Liver (tissue), 9 donors: ENCODE measurements around the gene HNRNPUL2. TPM values are rescaled to one million over a fixed set of nuclear protein-coding genes. Genes with fewer than 3 reads are reported as not detected.

Experiments used
- DNase-seq: peaks from one replicate; pipeline ENCODE4 v3.0.0-alpha.2; 2017; ENCODE audit warnings: low spot score
- H3K27ac ChIP-seq, 2 donors: one replicate each; pipeline ENCODE4 v1.7.0; 2013; ENCODE audit warnings: inconsistent platforms in 2 of 2, low read length in 2 of 2, control low read depth in 1 of 2, low read depth in 1 of 2, mild to moderate bottlenecking in 1 of 2
- H3K27me3 ChIP-seq, 4 donors: one replicate each; pipeline versions ENCODE4 v1.6.1 to v1.7.0; 2013; ENCODE audit warnings: low read length in 3 of 4, inconsistent platforms in 1 of 4, mild to moderate bottlenecking in 1 of 4, moderate library complexity in 1 of 4; ENCODE audit not compliant: control insufficient read depth in 4 of 4, insufficient read depth in 4 of 4
- H3K36me3 ChIP-seq, 4 donors: one replicate each; pipeline versions ENCODE4 v1.6.1 to v1.7.0; 2013; ENCODE audit warnings: low read length in 3 of 4, mild to moderate bottlenecking in 3 of 4, low read depth in 1 of 4, moderate library complexity in 1 of 4; ENCODE audit not compliant: control insufficient read depth in 4 of 4, insufficient read depth in 3 of 4
- H3K4me1 ChIP-seq, 4 donors: one replicate each; pipeline versions ENCODE4 v1.6.1 to v1.7.0; 2013; ENCODE audit warnings: low read length in 3 of 4, mild to moderate bottlenecking in 3 of 4, moderate library complexity in 1 of 4; ENCODE audit not compliant: control insufficient read depth in 4 of 4, insufficient read depth in 4 of 4
- H3K4me3 ChIP-seq, 3 donors: one replicate each; pipeline versions ENCODE4 v1.6.1 to v1.7.0; 2013; ENCODE audit warnings: low read length in 3 of 3, control low read depth in 1 of 3, low read depth in 1 of 3, mild to moderate bottlenecking in 1 of 3
- H3K9ac ChIP-seq, 2 donors: one replicate each; pipeline ENCODE4 v1.7.0; 2013; ENCODE audit warnings: low read length in 2 of 2, mild to moderate bottlenecking in 2 of 2, moderate library complexity in 2 of 2, control low read depth in 1 of 2, low read depth in 1 of 2
- H3K9me3 ChIP-seq, 4 donors: one replicate each; pipeline versions ENCODE4 v1.6.1 to v1.7.0; 2013; ENCODE audit warnings: low read length in 3 of 4; ENCODE audit not compliant: control insufficient read depth in 4 of 4
- CTCF ChIP-seq: fragments of 150-350 bp; IDR thresholded peaks from 2 replicates; pipeline ENCODE4 v1.5.1; 2017; ENCODE audit warnings: improper control_type of control experiment, low read depth, low read length; ENCODE audit not compliant: missing input control
- EGR1 ChIP-seq, 2 donors: IDR thresholded peaks; 2 replicates each; pipeline ENCODE4 v1.6.1; 2016 to 2018; ENCODE audit warnings: antibody characterized with exemption in 2 of 2, low read depth in 2 of 2
- FOXA1 ChIP-seq: IDR thresholded peaks from 2 replicates; pipeline ENCODE4 v1.6.1; 2016; ENCODE audit warnings: antibody characterized with exemption
- FOXA2 ChIP-seq: IDR thresholded peaks from 2 replicates; pipeline ENCODE4 v1.6.1; 2016; ENCODE audit warnings: antibody characterized with exemption
- HNF4A ChIP-seq, 2 donors: conservative IDR thresholded peaks; 2 replicates each; pipeline ENCODE4 v1.6.1; 2016; ENCODE audit warnings: antibody characterized with exemption in 2 of 2, mild to moderate bottlenecking in 2 of 2
- JUND ChIP-seq, 2 donors: IDR thresholded peaks; 2 replicates each; pipeline ENCODE4 v1.6.1; 2016; ENCODE audit warnings: antibody characterized with exemption in 2 of 2
- RAD21 ChIP-seq, 2 donors: IDR thresholded peaks; 2 replicates each; pipeline ENCODE4 v1.6.1; 2016; ENCODE audit warnings: antibody characterized with exemption in 2 of 2, mild to moderate bottlenecking in 2 of 2
- RXRA ChIP-seq, 2 donors: IDR thresholded peaks; 2 replicates each; pipeline ENCODE4 v1.6.1; 2017 to 2018; ENCODE audit warnings: antibody characterized with exemption in 2 of 2, mild to moderate bottlenecking in 1 of 2
- SP1 ChIP-seq: IDR thresholded peaks from 2 replicates; pipeline ENCODE4 v1.6.1; 2018; ENCODE audit warnings: antibody characterized with exemption, mild to moderate bottlenecking
- TAF1 ChIP-seq: conservative IDR thresholded peaks from 2 replicates; pipeline ENCODE4 v1.6.1; 2016; ENCODE audit warnings: antibody characterized with exemption, mild to moderate bottlenecking
- YY1 ChIP-seq: IDR thresholded peaks from 2 replicates; pipeline ENCODE4 v1.6.1; 2016; ENCODE audit warnings: antibody characterized with exemption, mild to moderate bottlenecking
- WGBS: extraction: QIAGEN DNeasy Blood & Tissue Kit; methylation state at CpG from one replicate; pipeline ENCODE4 v1.1.7; 2013; 5-methylcytosine and 5-hydroxymethylcytosine counted together
- polyA plus RNA-seq, 2 donors: library from polyadenylated mRNA; stranded (reverse) in 1 of 2; unstranded in 1 of 2; fragments of 200-250 nt in 1 of 2; fragments of >200 nt in 1 of 2; fragmentation: Nextera tagmentation in 1 of 2; extraction: Ambion mirVana in 1 of 2; gene quantifications; one replicate each; pipeline versions ENCODE4 v1.2.1 to v1.2.3, GENCODE V29; 2013 to 2015
- total RNA-seq, 2 donors: library from RNA; depleted of rRNA; stranded (reverse); fragments of >200 nt; gene quantifications; one replicate each; pipeline ENCODE4 v1.2.3, GENCODE V29; 2014
- TF ChIP-seq, protein P1 (sequence below): IDR thresholded peaks from 2 replicates; pipeline ENCODE4 v1.6.1; 2016; ENCODE audit warnings: antibody characterized with exemption
- TF ChIP-seq, protein P2 (sequence below): IDR thresholded peaks from 2 replicates; pipeline ENCODE4 v1.6.1; 2016; ENCODE audit warnings: antibody characterized with exemption
- TF ChIP-seq, protein P3 (sequence below): IDR thresholded peaks from 2 replicates; pipeline ENCODE4 v1.6.1; 2016; ENCODE audit warnings: antibody characterized with exemption
- TF ChIP-seq, protein P4 (sequence below): IDR thresholded peaks from 2 replicates; pipeline ENCODE4 v1.6.1; 2016; ENCODE audit warnings: antibody characterized with exemption, mild to moderate bottlenecking
- donor health status: healthy.
- donor health status: healthy.
- donor health status: healthy.
- donor health status: healthy.
- donor health status: healthy.

HNRNPUL2 gene
- total and polyA plus RNA-seq, 4 donors: 1.3 to 17.0 (median 13.0) TPM

DNA sequence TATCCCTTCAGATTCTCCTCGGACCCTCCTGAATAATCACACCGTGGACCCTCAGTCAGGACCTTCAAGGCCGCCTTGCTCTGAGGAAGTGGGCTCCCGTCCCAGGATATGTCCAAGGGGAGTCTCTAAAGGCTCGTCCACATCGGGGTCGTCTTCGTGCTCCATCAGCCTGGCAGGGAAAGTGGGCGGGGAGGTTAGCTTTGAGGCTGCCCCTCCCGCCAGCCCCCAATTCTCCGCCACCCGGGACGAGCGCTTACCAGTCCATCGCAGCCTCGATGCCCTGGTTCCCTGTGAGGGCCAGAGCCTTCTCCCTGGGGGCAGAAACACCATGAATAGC is 48.9 kb downstream of the HNRNPUL2 start:
- Histone ChIP-seq H3K4me1 (peaks cover 2 to 38% (median 32%) of the 10 kb centered on the region in 4 donors), H3K9ac (peak overlapping the region; percentile 53 to 91), H3K4me3 (peak overlapping the region; percentile 87 to 96 (median 90)), H3K36me3 (peaks cover 0 to 6% (median 3%) of the 10 kb centered on the region in 4 donors), H3K9me3 (no peaks in the 10 kb centered on the region), H3K27me3 (no peaks in the 10 kb centered on the region), H3K27ac (peak overlapping the region; percentile 64 to 81)
- TF ChIP-seq EGR1 (IDR thresholded peaks at IDR 0.05; ENCODE audit: low read depth in 2 of 2): no peak
- TF ChIP-seq FOXA2: no peak
- TF ChIP-seq, protein P1, sequence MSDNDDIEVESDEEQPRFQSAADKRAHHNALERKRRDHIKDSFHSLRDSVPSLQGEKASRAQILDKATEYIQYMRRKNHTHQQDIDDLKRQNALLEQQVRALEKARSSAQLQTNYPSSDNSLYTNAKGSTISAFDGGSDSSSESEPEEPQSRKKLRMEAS: no peak
- TF ChIP-seq, protein P2, sequence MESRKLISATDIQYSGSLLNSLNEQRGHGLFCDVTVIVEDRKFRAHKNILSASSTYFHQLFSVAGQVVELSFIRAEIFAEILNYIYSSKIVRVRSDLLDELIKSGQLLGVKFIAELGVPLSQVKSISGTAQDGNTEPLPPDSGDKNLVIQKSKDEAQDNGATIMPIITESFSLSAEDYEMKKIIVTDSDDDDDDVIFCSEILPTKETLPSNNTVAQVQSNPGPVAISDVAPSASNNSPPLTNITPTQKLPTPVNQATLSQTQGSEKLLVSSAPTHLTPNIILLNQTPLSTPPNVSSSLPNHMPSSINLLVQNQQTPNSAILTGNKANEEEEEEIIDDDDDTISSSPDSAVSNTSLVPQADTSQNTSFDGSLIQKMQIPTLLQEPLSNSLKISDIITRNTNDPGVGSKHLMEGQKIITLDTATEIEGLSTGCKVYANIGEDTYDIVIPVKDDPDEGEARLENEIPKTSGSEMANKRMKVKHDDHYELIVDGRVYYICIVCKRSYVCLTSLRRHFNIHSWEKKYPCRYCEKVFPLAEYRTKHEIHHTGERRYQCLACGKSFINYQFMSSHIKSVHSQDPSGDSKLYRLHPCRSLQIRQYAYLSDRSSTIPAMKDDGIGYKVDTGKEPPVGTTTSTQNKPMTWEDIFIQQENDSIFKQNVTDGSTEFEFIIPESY: no peak
- TF ChIP-seq RAD21 (IDR thresholded peaks at IDR 0.05): no peak
- no peak for TF ChIP-seq RXRA (IDR thresholded peaks at IDR 0.05)
- no peak for TF ChIP-seq JUND (IDR thresholded peaks at IDR 0.05)
- TF ChIP-seq TAF1: no peak
- TF ChIP-seq, protein P3, sequence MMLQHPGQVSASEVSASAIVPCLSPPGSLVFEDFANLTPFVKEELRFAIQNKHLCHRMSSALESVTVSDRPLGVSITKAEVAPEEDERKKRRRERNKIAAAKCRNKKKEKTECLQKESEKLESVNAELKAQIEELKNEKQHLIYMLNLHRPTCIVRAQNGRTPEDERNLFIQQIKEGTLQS: no peak
- no peak for DNase-seq
- WGBS: 4% methylated on average over 16 of the region's 16 CpGs

GRCh38 chr11:62677714-62678113 is 49.5 kb downstream of the HNRNPUL2 start:
- H3K4me1 ChIP-seq: peaks cover 4 to 45% (median 39%) of the 10 kb centered on the region in 4 donors
- no peaks in the 10 kb centered on the region for H3K9me3 ChIP-seq
- no peak overlapping the region for H3K27ac ChIP-seq
- 88% methylated on average over 15 of the region's 15 CpGs for WGBS
- H3K4me3 ChIP-seq: no peak overlapping the region
- TF ChIP-seq YY1: no peak
- TF ChIP-seq, protein P4, sequence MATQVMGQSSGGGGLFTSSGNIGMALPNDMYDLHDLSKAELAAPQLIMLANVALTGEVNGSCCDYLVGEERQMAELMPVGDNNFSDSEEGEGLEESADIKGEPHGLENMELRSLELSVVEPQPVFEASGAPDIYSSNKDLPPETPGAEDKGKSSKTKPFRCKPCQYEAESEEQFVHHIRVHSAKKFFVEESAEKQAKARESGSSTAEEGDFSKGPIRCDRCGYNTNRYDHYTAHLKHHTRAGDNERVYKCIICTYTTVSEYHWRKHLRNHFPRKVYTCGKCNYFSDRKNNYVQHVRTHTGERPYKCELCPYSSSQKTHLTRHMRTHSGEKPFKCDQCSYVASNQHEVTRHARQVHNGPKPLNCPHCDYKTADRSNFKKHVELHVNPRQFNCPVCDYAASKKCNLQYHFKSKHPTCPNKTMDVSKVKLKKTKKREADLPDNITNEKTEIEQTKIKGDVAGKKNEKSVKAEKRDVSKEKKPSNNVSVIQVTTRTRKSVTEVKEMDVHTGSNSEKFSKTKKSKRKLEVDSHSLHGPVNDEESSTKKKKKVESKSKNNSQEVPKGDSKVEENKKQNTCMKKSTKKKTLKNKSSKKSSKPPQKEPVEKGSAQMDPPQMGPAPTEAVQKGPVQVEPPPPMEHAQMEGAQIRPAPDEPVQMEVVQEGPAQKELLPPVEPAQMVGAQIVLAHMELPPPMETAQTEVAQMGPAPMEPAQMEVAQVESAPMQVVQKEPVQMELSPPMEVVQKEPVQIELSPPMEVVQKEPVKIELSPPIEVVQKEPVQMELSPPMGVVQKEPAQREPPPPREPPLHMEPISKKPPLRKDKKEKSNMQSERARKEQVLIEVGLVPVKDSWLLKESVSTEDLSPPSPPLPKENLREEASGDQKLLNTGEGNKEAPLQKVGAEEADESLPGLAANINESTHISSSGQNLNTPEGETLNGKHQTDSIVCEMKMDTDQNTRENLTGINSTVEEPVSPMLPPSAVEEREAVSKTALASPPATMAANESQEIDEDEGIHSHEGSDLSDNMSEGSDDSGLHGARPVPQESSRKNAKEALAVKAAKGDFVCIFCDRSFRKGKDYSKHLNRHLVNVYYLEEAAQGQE: no peak
- TF ChIP-seq FOXA2: no peak
- no peak for TF ChIP-seq CTCF
- TF ChIP-seq RXRA (IDR thresholded peaks at IDR 0.05): no peak
- no peak for TF ChIP-seq SP1
- TF ChIP-seq FOXA1: no peak
- no peak for TF ChIP-seq HNF4A (conservative IDR thresholded peaks at IDR 0.05)
- TF ChIP-seq, protein P3: no peak
- no peak for TF ChIP-seq RAD21 (IDR thresholded peaks at IDR 0.05)
- no peak for DNase-seq
- peaks cover 0 to 6% (median 3%) of the 10 kb centered on the region in 4 donors for H3K36me3 ChIP-seq
- peak overlapping the region in 1 of 2 donors; percentile 64 for H3K9ac ChIP-seq
- H3K27me3 ChIP-seq: no peaks in the 10 kb centered on the region
